ENCODE results near the gene MMAB.

The MMAB gene

DNA sequence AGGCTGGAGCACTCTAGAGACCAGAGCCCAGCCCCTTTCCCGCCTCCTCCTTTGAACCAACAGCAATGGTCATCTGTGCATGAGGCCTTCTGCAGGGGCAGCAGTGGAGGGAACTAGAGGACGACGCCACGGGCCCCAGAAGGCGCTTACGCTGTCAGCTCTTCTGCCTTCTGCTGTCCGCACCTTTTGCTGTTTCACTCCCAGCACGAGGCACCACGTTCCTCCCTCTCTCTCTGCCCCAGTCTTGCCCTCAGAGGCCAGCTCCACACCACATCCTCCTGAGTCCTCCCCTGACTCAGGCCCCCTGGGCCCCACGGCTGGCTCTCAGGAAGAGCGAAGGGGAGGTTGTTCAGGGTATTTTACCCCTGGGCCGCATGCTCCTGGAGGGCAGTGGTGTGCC is 15.5 kb downstream of the MMAB start:
- DNase-seq, result no peak

DNA sequence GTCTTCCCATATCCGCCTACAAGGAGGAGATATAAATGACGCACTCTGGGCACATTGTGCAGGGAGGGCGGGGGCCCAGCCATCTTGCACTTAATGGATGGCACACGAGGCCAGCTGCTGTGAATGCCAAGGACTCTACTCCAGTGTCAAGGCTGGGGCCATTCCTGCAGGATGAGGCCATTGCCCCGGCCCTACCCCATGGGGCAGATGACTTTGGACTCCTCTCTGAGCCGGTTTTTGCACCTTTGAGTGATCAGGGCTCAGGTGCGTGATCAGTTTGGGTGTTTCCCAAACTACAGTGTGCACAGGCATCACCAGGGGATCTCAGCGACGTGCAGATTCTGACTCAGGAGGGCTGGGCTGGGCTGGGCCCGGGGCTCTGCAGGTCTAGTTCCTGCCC is 16.1 kb downstream of the MMAB start:
- no peak for DNase-seq

DNA sequence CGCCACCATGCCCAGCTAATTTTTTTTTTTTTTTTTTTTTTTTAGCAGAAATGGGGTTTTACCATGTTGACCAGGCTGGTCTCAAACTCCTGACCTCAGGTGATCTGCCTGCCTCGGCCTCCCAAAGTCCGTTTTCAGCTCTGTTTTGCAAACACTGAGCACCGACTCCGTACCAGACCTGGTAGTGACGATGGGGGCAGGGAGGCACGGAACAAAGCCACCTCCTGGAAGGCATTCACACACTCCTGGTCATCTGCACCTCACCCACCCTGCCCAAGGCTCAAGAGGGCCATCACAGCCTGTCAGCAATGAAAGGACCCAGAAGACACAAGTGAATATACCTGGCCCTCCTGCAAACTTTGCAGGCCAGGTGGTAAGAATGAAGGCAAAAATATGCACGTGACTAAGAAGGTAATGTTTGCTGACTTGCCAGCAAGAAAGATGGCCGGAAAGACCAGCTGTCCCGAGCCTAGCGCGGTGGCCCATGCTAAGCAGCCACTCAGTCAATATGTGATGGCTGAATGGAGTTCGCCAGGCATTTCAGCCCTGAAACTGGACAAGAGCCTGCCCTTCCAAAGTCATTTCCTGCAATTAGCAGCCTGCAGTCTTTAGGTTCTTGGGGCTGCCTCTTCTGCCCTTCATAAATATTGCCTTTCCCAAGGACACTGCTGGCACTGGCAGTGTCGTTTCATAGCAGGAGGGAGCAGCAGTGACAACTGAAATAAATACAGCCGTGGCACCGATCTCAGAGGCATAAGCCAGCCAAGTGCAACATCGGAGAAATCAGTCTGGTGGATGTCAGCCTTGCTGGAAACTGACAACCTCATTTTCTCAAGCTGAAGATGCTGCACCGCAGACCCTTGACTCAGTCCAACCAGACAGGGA is 17.6 kb downstream of the MMAB start:
- no peak for DNase-seq

DNA sequence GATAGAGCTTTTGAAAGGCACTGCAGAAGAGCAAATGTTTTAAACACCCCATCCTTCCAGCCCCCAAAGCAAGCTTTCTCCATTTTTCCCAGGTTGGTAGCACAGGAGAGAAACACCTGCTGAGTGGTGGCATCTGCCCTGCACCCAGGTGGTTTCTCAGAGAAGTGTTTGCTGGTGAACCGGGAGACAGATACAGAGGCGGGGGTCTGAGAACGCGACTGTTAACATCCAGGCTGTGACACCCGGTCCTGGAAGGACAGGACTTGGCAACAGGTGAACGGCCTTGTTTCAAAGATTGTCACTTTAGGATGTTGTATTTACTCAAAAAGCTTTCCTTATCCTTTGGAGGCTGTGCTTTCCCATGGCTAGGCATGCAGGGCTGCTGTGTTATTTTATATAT is 18.5 kb downstream of the MMAB start:
- no peak for DNase-seq

DNA sequence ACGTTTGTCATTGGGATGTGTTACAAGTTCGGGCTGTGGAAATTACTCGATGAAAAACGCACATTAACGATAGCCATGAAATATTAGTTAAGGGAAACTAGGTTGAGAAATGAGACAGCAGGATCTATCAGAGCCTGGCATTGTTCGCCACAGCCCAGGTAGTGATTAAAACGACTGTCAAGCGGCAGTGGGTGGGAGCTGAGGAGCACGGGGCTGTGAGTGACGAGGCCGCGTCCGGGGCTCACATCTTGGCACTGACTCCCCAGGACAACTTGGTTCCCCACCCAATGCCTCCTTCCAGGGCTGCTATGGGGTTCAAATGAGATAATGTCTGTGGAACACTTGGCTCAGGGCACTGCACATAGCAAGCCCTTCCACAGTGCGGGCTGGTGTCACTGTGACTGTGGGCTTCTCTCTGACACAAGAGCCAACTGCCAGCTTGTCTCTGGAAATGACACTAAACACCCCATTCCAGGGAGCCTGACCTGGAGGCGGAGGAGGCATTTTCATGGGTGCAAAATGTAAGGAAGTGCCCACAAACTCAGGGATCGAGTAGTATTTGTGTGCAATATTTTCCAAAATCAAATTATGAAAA is 19.3 kb downstream of the MMAB start:
- no peak for DNase-seq

DNA sequence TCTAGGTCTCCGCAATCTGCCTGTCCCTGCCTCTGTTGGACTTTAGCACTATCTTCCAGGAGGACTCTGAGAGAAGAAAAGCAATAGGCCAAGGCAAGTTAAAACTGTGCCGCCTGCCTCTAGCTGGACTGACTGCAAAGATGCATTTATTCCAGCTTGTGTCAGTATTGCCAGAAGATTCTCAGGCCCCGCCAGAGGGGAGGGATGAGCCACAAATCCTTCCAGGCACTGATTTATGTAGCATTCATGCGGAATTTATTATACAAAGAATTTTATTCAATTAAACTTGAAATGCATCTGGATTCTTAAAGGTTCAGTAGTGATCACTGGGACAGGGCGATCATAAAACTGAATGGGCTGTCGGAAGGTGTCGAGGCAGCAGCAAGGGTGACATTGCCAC is 19.8 kb downstream of the MMAB start:
- DNase-seq, result no peak

DNA sequence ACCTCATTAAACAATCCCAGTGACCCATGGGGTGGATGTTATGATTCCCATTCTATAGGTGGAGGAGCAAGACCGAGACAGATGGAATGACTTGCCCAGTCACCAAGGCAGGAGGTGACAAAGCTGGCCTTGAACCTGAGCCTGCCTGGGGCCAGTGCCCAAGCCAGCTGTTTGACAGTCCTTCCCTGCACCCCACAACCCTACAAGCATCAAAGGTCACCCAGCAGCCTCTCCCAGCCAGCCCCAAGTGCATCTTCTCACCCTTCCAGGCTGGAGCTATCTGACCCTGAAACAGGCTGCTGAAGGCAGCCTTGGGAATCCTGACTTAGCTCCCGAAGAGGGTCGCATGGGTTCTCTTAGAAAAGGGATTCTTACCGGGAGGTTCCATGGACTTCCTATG is 20.3 kb downstream of the MMAB start:
- no peak for DNase-seq

DNA sequence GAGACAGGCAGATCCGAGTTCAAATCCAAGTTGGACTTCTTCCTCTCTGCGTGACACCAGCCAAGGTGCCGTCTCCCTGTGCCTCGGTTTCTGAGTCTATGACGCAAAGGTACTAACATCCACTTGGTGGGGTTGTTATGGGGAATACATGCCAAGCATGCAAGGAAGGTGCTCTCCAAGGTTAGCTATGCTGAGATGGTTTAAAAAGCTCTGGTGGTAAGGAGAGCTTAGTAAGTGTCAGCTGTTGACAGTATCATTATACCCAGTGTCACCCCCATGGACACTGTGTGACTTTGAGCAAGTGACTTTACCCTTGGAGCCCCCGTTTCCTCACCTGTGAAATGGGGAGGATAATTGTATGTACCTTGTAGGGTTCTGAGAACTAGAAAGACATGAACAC is 22.2 kb downstream of the MMAB start:
- no peak for DNase-seq

DNA sequence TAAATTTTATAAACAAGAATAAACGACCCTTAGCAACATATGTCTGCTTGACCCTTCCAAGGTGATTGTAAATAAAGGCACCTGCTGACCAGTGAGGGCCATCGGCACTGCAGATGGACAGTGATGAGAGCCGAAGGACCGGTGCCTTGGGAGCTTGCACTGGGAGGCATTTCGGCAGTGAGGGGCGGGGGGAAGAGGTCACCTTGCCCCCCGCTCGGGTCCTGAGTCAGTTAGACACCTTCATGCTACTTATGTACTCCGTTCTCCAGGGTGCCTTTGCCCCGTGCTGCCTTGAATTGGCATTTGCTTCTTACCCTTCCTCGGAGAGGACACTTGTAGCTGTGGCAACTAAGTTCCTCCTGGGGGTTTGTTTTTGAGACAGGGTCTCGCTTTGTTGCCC is 23.0 kb downstream of the MMAB start:
- DNase-seq, result no peak

DNA sequence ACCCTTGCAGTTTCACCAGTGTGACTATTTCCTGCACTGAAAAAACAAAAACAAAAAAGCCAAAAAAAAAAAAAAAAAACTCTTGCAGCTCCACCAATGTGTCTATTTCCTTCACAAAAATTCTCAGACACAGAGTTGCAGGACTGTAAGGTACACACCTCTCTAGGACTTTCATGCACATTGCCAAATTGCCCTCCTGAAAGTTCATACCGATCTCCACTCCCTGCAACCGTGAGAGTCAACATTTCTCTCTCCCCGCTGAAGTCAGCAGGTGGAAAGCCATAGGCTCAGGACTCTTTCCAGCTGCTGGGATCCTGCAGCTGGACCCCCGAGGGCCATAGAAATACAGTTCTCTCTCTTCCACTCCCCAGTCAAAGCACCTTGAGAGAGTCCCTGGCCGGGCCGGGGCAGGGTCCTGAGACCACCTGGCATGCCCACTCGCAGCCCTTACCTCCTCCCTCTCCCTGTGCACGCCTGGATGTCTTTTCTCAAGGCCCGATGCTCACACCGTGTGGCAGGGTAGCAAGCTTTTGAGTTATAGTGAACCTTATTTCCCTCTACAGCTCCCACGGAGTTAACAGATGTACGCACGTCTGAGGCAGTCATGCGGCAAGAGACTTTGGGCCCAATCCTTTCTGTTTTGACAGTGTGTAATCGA is 23.6 kb downstream of the MMAB start:
- DNase-seq, result no peak

DNA sequence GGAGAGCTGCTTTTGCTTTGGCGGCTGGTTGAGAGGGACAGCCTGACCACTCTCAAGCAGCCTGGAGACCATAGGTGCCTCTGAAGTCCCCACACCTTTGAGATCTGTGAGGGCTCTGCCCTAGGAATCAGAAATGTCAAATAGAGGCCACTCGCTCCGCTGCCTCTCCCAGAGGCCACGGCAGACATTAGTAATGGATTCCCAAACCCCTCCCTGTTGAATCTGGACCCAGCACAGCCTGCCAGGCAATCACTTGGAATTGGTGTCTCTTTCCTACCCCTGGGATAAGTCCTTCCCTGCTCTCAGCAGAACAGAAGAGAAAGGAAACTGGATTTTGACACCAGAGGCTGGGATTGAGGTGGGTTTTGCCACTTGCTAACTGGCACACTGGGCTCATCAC is 25.0 kb downstream of the MMAB start:
- no peak for DNase-seq

DNA sequence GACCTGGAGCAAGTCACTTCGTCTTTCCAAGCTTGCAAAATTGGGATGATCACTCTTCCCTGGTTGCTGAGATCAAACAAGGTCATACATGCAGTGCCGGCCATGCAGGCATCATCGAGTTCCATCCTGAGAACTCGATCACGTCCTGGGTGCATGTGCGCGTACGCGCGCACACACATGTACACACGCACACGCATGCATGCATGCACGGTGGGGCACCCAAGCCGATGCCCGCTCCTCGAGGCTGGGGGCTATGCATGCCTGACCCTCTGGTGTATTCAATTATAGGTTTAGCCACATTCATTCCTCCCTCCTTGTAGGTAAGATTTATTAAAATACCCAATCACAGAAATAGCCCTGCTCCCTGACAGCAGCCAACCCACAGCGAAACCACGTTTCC is 26.0 kb downstream of the MMAB start:
- DNase-seq, result no peak

DNA sequence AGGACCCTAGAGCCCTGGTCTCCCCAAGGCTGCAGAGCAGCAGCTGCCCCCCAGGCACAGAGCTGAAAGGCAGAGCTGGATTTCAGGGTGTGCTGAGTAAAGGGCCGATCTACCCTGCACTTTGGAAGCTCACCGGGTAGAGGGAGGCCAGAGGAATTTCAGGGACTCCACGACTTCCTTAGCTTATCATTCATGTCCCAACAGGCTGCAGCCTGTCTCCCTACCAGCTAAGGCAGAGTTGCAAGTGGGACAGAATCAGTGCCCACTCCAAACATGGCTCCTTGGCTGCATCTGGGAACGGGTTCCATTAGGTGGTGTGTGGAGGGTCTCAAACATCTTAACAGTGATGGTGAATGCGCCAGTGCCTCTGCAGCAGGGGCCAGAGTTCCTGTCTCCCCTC is 27.5 kb downstream of the MMAB start:
- DNase-seq, result no peak

DNA sequence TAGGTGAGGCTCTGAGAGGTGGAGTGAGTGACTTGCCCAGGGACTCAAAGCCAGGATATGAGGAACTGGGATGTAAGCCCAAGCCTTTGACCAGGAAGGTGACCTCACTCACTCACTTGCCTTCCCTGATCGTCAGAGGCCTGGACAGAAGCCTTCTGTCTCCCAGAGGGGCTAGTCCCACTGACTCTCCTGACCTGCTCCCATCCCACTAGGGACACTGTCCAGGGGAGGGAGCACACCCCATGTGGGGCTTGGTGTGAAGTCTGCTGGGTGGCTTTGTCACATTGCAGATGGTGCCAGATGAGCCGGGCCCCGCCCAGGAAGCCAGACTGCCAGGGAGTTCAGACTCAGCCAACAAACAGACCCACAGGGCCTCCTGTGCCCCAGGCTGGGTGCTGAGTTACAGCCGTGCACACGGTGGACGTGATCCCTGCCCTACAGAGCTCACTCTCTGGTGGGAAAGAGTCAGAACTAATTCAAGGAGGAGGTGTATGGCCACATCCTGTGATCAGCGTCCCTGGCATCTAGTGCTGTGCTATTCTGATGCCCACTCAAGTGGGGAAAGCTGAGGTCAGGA is 28.3 kb downstream of the MMAB start:
- no peak for DNase-seq

DNA sequence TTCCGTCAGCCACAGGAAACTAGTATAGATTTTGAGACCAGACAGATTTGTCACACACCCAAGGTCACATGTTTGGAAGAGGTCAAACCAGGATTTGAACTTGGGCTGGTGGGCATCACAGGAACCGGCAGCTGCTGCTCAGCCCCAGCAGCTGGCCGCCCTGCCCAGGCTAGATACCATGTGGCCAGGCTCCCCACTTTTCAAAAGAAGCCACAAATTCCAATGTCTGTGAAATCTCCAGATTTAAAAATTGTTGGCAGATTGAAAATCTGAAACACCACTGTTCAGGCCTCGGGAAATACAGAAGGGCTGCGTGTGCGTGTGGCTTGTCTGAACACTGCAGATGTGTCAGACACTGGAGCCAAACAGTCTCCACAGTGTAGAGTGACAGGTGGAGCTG is 30.4 kb downstream of the MMAB start:
- DNase-seq, result no peak

DNA sequence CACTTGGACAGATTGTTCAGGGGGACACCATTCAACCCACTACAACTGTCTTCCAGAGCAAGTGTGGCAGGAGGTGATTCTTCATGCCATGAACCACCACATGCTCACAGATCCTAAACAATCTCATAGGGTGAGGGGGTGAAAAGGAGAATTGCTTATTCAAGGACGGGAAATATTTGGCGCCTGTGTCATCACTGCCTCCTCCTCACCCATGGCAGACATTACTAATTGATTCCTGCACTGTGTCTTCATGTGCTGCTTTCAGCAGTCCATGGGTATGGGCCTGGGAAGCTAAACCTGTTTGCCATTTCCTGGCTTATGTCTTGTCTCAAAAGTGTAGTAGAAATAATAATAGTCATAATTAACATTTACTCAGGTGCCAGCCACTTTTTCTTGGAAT is 31.3 kb downstream of the MMAB start:
- no peak for DNase-seq

DNA sequence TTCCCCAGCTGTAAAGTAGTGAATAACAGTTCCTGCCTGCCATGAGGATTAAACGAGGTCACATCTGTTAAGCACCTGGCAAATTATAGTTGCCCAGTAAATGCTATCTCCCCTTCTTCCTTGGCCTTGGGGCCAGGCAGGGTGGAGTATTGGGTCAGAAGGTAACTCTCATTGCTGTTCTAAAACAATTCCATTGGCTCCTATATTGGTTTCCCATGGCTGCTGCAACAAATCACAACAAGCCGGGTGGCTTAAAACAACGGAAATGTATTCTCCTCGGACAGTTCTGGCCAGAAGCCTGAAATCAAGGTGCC is 31.9 kb downstream of the MMAB start:
- no peak for DNase-seq

DNA sequence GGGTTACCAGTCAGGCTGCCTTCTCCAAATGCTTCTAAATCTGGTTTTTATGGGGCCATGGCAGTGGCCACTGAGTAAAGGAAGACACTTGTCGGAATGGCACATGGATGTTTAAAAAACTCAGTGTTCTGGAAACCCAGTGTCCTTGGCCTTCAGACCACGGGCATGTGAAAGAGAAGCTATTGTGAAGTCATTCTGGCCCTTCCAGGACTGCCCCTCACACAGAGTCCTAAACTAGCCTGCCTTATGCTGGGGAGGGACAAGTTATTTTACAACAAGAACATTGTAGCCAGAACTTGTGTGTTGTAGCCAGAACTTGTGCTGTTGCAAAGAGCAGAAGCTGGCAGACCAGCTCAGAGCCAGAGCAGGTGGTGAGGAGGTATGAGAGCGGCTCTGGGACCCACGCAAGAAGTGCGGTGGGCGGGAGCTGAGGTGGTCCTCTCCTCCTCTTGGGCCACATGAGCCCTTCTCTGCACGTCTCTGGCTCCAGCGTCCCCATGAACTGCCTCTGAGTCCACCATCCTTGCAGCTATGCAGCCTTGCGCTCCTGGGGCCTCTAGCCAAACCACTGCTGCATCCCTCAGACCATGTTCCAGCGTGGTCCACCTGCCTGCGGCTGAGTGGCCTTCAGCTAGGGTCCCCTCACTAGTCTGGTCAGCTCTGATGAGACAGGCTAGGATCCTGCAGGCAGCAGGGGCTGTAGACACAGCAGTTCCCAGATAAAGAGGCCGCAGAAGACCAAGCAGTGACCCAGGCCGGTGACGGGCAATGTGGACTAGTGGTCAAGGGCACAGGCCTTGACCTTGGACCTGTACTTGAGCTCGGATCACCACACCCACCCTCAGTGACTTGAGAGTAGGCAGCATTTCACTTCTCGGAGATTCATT is 32.5 kb downstream of the MMAB start:
- DNase-seq, result no peak

DNA sequence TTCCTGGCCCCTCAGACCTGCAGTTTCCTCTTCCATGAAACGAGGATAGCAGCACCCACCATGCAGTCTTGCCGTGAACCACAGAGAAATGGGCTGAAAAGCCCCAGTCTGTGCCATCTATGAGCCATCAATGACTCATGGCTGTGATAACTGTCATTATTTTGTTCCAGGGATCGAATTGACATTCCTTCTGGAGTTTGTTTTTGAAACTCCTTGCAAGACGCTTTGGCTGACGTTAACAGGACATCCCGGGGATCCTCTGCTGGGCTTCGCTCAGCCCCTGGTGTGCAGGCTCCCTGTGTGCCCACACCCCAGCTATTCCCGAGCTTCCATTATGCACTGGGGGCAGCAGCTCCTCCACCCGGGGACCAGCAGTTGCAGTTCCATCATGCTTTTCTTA is 33.8 kb downstream of the MMAB start:
- no peak for DNase-seq

DNA sequence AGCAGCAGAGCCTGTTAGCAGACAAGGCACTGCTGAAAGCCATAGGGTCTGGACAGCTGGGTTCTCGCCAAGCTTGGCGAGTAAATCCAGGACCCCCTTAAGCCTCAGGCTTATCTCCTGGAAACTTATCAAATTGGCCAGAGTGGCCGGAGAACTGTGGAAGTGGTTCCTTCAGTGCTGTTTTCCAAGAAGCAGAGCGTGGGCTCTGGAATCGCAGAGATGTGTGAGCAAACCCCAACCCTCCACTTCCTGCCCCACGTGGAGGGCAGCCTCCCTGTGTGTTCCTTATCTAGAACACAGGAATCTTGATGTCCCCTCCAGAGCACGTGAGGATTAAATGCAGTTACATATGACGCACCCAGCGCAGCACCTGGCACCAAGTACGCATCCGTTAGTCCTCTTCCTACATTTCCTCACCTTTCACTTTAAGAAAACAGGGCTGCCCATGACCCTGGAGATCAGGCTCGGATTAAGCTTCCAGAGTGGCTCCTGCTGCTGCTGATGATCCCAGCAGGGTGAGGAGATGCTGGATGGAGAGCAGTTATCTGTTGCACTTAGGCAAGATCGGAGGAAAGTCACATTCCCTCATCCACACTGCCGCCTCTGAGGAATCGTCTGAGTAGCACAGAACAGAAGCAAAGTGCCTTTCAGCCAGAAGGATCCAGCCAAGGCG is 35.0 kb downstream of the MMAB start:
- DNase-seq, result no peak

DNA sequence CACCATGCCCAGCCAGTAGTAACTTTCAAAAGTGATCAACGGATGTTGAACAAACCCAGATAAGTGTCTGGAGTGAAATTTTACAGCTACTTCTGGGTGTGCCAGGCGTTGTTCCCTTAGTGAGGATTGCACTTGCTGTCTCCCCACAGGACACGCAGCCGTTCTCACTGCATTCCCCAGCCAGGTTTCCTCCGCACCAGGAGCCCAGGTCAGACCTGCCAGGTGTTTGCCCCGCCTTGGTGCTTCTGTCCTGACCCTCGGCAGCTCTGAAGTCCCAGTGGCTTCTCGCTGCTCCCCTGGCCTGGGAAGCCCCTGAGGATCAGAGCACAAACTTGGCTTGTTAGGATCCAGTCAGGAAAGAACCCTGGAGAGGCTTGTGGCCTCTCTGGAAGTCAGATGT is 36.2 kb downstream of the MMAB start:
- DNase-seq, result no peak

DNA sequence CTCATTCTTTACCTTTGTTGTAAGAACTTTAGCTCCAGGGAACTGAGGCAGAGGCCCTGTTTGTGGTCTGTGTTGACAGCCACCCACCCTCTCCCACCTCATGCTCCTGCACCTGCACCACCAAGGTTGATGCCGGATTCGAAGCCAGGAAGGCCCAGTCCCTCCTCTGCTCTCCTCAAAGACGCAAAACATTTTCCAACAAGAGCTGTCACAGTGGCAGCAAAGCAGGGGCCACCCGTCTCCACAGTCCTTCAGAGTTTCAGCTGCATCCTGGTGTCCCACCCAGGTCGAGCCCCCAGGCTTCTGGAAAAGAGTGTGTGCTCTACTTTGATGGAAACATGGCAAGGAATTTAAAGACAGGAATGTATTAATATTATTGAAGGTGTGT is 37.4 kb downstream of the MMAB start:
- no peak for DNase-seq

All from inflammatory macrophage (primary cell).